ENCODE data around the gene HIPK2. TPM values are rescaled to one million over a fixed set of nuclear protein-coding genes. Genes with fewer than 3 reads are reported as not detected.

Gene HIPK2
- total RNA-seq, 2 donors from 2014 or later: 54.4 to 72.7 TPM

DNA sequence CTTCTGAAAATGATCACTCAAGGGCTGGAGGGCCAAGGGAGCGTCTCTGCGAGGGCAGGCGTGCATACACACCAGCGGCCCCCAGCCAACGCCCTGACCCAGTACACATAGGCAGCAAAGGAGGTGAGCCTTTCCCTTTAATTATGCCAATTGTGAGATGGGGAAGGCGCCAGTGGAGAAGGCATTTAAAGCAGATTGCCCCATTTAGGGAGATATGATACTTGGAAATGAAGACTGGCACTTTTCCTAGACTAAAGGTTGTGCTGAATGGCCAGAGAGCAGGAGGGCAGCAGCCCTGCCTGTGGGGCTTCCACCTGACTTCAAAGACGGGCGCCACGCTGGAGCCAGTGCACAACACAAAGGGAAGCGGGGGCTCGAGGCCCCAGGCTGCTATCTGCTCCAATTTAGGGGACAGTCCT is 24.1 kb downstream of the HIPK2 start:
- no peaks in the 10 kb centered on the region for H3K9me3 ChIP-seq
- H3K27me3 ChIP-seq (replicated peaks; ENCODE audit: insufficient read depth): no peaks in the 10 kb centered on the region
- no peak overlapping the region for H3K4me3 ChIP-seq
- H3K4me1 ChIP-seq (replicated peaks): peaks cover 7% of the 10 kb centered on the region
- TF ChIP-seq POLR2AphosphoS5 (IDR thresholded peaks at IDR 0.05) (no peak), CTCF (IDR thresholded peaks at IDR 0.05) (no peak), POLR2A (IDR thresholded peaks at IDR 0.05) (no peak)
- no peak overlapping the region for H3K27ac ChIP-seq
- no peak for DNase-seq (ENCODE audit: low spot score)
- intact Hi-C loops (cut with DNase I): no loop called here
- 82% methylated on average over 11 of the region's 11 CpGs for WGBS
- H3K36me3 ChIP-seq: no peaks in the 10 kb centered on the region

DNA sequence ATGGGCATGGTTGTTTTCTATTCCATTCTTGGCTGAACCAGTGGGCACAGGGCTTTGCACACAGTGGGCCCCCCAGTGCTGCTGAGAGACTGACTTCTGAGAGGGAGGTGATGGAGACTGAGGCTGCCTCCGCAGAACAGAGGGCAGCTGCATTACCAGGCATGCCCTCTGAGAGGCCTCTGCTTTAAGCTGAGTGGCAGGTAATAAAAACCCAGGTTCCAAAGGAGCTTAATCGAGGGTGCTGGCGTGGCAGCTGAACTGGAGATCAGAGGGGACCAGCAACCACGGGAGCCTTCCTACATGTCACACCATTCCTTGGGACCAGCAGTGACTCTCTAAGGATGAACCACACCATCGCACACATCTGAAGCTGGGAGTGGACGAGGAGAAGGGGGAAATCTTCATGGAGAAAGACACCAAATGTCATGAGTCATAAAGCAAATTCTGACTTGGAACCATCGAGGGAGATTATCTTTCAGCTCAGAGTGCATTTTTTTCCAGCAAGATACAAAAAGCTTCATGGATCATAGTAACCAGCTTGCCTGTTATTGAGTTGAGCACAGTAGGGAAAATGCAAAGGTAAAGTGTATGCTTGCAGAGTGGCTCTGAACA is 24.6 kb downstream of the HIPK2 start:
- DNase-seq (ENCODE audit: low spot score): no peak
- Histone ChIP-seq H3K9me3 (no peaks in the 10 kb centered on the region), H3K4me1 (replicated peaks) (peaks cover 7% of the 10 kb centered on the region), H3K27ac (no peak overlapping the region), H3K27me3 (replicated peaks; ENCODE audit: insufficient read depth) (no peaks in the 10 kb centered on the region), H3K36me3 (no peaks in the 10 kb centered on the region), H3K4me3 (no peak overlapping the region)
- TF ChIP-seq POLR2AphosphoS5 (IDR thresholded peaks at IDR 0.05) (no peak), CTCF (IDR thresholded peaks at IDR 0.05) (no peak), POLR2A (IDR thresholded peaks at IDR 0.05) (no peak)
- intact Hi-C loops (cut with DNase I): no loop called here
- 66% methylated on average over 7 of the region's 7 CpGs for WGBS

DNA sequence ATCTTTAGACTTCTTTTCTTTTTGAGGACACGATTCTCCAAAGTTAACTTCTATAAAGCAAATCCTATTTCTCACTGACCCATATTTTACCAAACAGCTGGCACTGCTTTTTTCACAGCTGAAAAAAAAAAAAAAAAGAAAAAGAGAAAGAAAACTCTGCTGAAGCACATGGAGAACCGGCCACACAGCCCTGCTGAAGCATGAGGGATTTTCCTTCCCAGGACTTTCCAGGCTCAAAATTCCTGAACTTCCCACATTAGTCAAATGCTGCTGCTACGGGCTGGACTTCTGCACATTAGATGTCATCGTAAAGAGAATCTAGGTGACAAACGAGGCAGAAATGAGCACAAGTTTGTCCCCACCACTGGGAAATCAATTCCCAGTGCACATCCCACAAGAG is 25.2 kb downstream of the HIPK2 start:
- Histone ChIP-seq H3K9me3 (no peaks in the 10 kb centered on the region), H3K36me3 (no peaks in the 10 kb centered on the region), H3K27me3 (replicated peaks; ENCODE audit: insufficient read depth) (no peaks in the 10 kb centered on the region), H3K4me3 (no peak overlapping the region), H3K4me1 (replicated peaks) (peaks cover 4% of the 10 kb centered on the region), H3K27ac (no peak overlapping the region)
- intact Hi-C loops (cut with DNase I): no loop called here
- WGBS: 51% methylated on average over 5 of the region's 5 CpGs
- TF ChIP-seq POLR2AphosphoS5 (IDR thresholded peaks at IDR 0.05): no peak
- TF ChIP-seq POLR2A (IDR thresholded peaks at IDR 0.05): no peak
- TF ChIP-seq CTCF (IDR thresholded peaks at IDR 0.05): no peak
- DNase-seq (ENCODE audit: low spot score): no peak

DNA sequence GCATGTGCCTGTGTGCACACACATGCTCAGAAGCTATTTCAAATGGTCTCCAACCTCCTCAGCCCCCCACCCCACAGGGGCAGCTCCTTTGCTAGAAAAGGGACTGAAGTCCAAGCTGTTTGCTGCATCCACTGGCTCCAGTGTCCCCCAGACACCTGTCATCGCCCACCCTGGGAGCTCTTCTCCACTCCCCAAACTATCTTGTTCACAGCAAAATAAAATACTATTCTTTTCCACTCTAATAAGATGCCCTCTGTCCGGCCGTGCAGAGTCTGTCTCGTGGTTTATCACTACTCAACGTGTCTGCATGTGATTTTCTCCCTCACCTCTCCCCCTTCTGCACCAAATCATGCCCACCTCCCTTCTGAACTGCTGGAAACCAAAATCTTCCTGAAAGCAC is 25.6 kb downstream of the HIPK2 start:
- 88% methylated on average over 5 of the region's 5 CpGs for WGBS
- DNase-seq (ENCODE audit: low spot score): no peak
- TF ChIP-seq POLR2A (IDR thresholded peaks at IDR 0.05) (no peak), CTCF (IDR thresholded peaks at IDR 0.05) (no peak), POLR2AphosphoS5 (IDR thresholded peaks at IDR 0.05) (no peak)
- H3K4me3 ChIP-seq: no peak overlapping the region
- H3K4me1 ChIP-seq (replicated peaks): no peaks in the 10 kb centered on the region
- H3K36me3 ChIP-seq: no peaks in the 10 kb centered on the region
- no peak overlapping the region for H3K27ac ChIP-seq
- intact Hi-C loops (cut with DNase I): no loop called here
- no peaks in the 10 kb centered on the region for H3K9me3 ChIP-seq
- H3K27me3 ChIP-seq (replicated peaks; ENCODE audit: insufficient read depth): no peaks in the 10 kb centered on the region

DNA sequence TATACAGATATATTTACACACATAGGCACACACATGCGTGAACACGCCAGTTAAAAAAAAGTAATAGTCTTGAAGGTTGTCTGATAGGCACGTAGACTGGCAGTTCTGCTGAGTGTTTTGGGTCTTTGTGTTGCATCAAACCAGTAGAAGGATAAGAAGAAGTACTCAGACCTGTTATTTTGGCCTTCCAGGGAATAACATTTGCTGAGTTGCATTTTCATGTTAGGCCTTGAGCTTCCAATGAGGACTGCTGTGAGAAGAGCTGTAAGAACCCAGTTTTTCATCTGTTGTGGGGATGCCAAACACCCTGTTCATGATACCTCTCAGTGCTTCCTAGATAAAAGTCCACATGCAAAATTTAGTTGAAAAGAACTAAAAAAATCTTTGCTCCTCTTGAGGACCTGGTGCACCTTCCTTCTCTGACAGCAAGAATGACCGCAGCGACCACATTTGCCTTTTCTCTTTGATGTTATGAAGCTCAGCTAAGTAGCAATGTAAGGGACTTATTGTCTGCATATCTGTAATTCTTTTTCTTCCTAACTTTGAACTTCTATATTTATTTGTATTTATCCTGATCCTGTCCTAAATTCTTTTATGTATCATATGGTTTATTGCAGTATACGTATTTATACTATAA is 27.2 kb downstream of the HIPK2 start:
- 93% methylated on average over 6 of the region's 6 CpGs for WGBS
- H3K9me3 ChIP-seq: no peaks in the 10 kb centered on the region

More for the DNA sequence above, 27.2 kb downstream of the HIPK2 start:
- no peak overlapping the region for H3K27ac ChIP-seq
- H3K27me3 ChIP-seq (replicated peaks; ENCODE audit: insufficient read depth): no peaks in the 10 kb centered on the region
- no peaks in the 10 kb centered on the region for H3K36me3 ChIP-seq
- no peak overlapping the region for H3K4me3 ChIP-seq
- TF ChIP-seq POLR2A (IDR thresholded peaks at IDR 0.05): no peak
- DNase-seq (ENCODE audit: low spot score): no peak
- peaks cover 7% of the 10 kb centered on the region for H3K4me1 ChIP-seq (replicated peaks)
- intact Hi-C loops (cut with DNase I): no loop called here
